Smooth muscle cell (in vitro differentiated cells): Measurements from ENCODE around the gene DUSP3. TPM values are rescaled to one million over a fixed set of nuclear protein-coding genes. Genes with fewer than 3 reads are reported as not detected.

Experiments used
- DNase-seq: peaks from one replicate; lab custom pipeline; 2025; ENCODE audit not compliant: unreplicated experiment; lab: John Stamatoyannopoulos, UW
- H2AFZ ChIP-seq: fragments of 200-600 bp; sonication (generic); 2 replicates; pipeline ENCODE4 v1.6.0; 2016; ENCODE audit warnings: antibody characterized with exemption, low read depth, mild to moderate bottlenecking
- H3F3A ChIP-seq: fragments of 200-600 bp; sonication (generic); 2 replicates; pipeline ENCODE4 v1.6.0; 2017; ENCODE audit warnings: antibody characterized with exemption, low read depth
- H3K27ac ChIP-seq: fragments of 200-600 bp; sonication (generic); 2 replicates; pipeline ENCODE4 v1.5.1; 2016; ENCODE audit warnings: low read depth, mild to moderate bottlenecking
- H3K27me3 ChIP-seq: fragments of 200-600 bp; sonication (generic); 2 replicates; pipeline ENCODE4 v1.6.1; 2016; ENCODE audit warnings: low read depth, mild to moderate bottlenecking
- H3K36me3 ChIP-seq: fragments of 200-600 bp; sonication (generic); 2 replicates; pipeline ENCODE4 v1.5.1; 2016; ENCODE audit warnings: low read depth
- H3K4me1 ChIP-seq: fragments of 200-600 bp; sonication (generic); 2 replicates; pipeline ENCODE4 v1.5.1; 2016; ENCODE audit warnings: low read depth
- H3K4me2 ChIP-seq: fragments of 200-600 bp; sonication (generic); 2 replicates; pipeline ENCODE4 v1.6.0; 2016; ENCODE audit warnings: mild to moderate bottlenecking
- H3K4me3 ChIP-seq: fragments of 200-600 bp; sonication (generic); 2 replicates; pipeline ENCODE4 v1.5.1; 2016; ENCODE audit warnings: mild to moderate bottlenecking
- H3K79me2 ChIP-seq: fragments of 200-600 bp; sonication (generic); 2 replicates; pipeline ENCODE4 v1.6.0; 2016; ENCODE audit warnings: low read depth, mild to moderate bottlenecking
- H3K9ac ChIP-seq: fragments of 200-600 bp; sonication (generic); 2 replicates; pipeline ENCODE4 v1.6.0; 2016; ENCODE audit warnings: low read depth
- H3K9me3 ChIP-seq: fragments of 200-600 bp; sonication (generic); replicated peaks from 2 replicates; pipeline ENCODE4 v1.5.1; 2016; ENCODE audit warnings: low read depth
- H4K20me1 ChIP-seq: fragments of 200-600 bp; sonication (generic); 2 replicates; pipeline ENCODE4 v1.6.0; 2016; ENCODE audit warnings: low read depth
- CTCF ChIP-seq: fragments of 200-600 bp; sonication (generic); IDR thresholded peaks from 2 replicates; pipeline ENCODE4 v1.5.1; 2017; ENCODE audit warnings: borderline replicate concordance, mild to moderate bottlenecking, antibody characterized with exemption; ENCODE audit not compliant: insufficient read depth, poor library complexity, severe bottlenecking
- WGBS: methylation state at CpG from one replicate; pipeline ENCODE4 v1.1.7; 2016; ENCODE audit warnings: low lambda C conversion rate; 5-methylcytosine and 5-hydroxymethylcytosine counted together
- polyA plus RNA-seq: library from polyadenylated mRNA; unstranded; fragments of >200 nt; fragmentation: Nextera tagmentation; extraction: Ambion mirVana; gene quantifications from 2 replicates; pipeline ENCODE4 v1.2.1, GENCODE V29; 2016
- total RNA-seq: library from RNA; depleted of rRNA; stranded (reverse); fragments of >200 nt; gene quantifications from 2 replicates; pipeline ENCODE4 v1.2.3, GENCODE V29; 2014

Gene DUSP3
- total and polyA plus RNA-seq, 2 experiments from 2014 or later: 25.6 to 34.4 TPM

- Histone ChIP-seq H3K4me3 (no peak overlapping the region), H3K4me1 (no peaks in the 10 kb centered on the region), H3F3A (no peaks in the 10 kb centered on the region), H3K27me3 (no peaks in the 10 kb centered on the region), H3K36me3 (no peaks in the 10 kb centered on the region), H3K79me2 (no peaks in the 10 kb centered on the region), H3K27ac (no peak overlapping the region), H2AFZ (no peak overlapping the region), H3K9ac (no peak overlapping the region), H3K4me2 (no peak overlapping the region), H4K20me1 (no peaks in the 10 kb centered on the region), H3K9me3 (no peaks in the 10 kb centered on the region)
- 92% methylated on average over 2 of the region's 2 CpGs for WGBS
- no peak for TF ChIP-seq CTCF
- no peak for DNase-seq
Observed at GRCh38 chr17:43787728-43788127, 9.0 kb upstream of the DUSP3 start.

GRCh38 chr17:43784628-43785101 is 5.9 kb upstream of the DUSP3 start:
- Histone ChIP-seq H3K4me3 (no peak overlapping the region), H3K79me2 (no peaks in the 10 kb centered on the region), H3K9ac (peak overlapping the region; percentile 31), H4K20me1 (no peaks in the 10 kb centered on the region), H3K9me3 (no peaks in the 10 kb centered on the region), H3K27ac (peak overlapping the region; percentile 87), H3F3A (peaks cover 1% of the 10 kb centered on the region), H2AFZ (peak overlapping the region; percentile 54), H3K4me2 (peak overlapping the region; percentile 52), H3K27me3 (no peaks in the 10 kb centered on the region), H3K36me3 (no peaks in the 10 kb centered on the region), H3K4me1 (no peaks in the 10 kb centered on the region)
- no peak for TF ChIP-seq CTCF
- WGBS: 36% methylated on average over 5 of the region's 5 CpGs
- DNase-seq: no peak

- Histone ChIP-seq H4K20me1 (no peaks in the 10 kb centered on the region), H3K4me2 (peak overlapping the region; percentile 52), H2AFZ (no peak overlapping the region), H3K27ac (peak overlapping the region; percentile 87), H3K4me1 (peaks cover 5% of the 10 kb centered on the region), H3K27me3 (no peaks in the 10 kb centered on the region), H3K36me3 (no peaks in the 10 kb centered on the region), H3K79me2 (no peaks in the 10 kb centered on the region), H3K4me3 (no peak overlapping the region), H3K9me3 (no peaks in the 10 kb centered on the region), H3F3A (peaks cover 3% of the 10 kb centered on the region), H3K9ac (peak overlapping the region; percentile 31)
- no peak for TF ChIP-seq CTCF
- no peak for DNase-seq
- 62% methylated on average over 2 of the region's 2 CpGs for WGBS
Observed at GRCh38 chr17:43784068-43784467, 5.3 kb upstream of the DUSP3 start.
